ENCODE measurements around the gene IKBKG.
"Not testable (repeated sequence)": the region's sequence is repeated elsewhere in the genome, so short reads cannot be mapped to it uniquely, and the experiment has no call there.

IKBKG gene

GRCh38 chrX:154526901-154527675 lies 20.3 kb upstream of the IKBKG start:
- peak; percentile 60 for DNase-seq (ENCODE audit: low spot score)

GRCh38 chrX:154529206-154529612 lies 18.2 kb upstream of the IKBKG start:
- no peak for DNase-seq (ENCODE audit: low spot score)

GRCh38 chrX:154530286-154530685 lies 17.1 kb upstream of the IKBKG start:
- no peak for DNase-seq (ENCODE audit: low spot score)

DNA sequence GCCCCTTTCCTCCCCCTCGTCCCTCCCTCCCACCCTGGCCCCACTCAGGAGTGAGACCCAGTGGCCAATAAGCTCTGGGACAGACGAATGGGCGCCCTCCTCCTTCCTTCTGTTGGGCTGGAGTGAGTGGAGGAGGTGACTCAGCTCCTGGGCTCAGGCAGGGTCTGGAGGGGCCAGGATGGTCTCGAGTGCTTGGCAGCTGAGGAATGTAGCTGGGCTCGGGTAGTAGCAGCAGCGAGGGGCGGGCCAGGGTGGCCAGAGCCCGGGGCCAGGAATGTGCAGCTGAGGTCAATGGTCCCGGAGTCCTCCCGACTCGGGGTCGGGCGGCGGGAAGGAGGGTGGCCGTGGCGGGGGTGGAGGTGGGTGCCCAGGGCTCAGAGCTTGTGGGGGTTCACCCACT lies 15.8 kb upstream of the IKBKG start:
- no peak for DNase-seq (ENCODE audit: low spot score)

GRCh38 chrX:154532690-154533089 lies 14.7 kb upstream of the IKBKG start:
- DNase-seq (ENCODE audit: low spot score): no peak

- peak; percentile 67 for DNase-seq (ENCODE audit: low spot score)
Observed at GRCh38 chrX:154534526-154535322, 12.7 kb upstream of the IKBKG start.

GRCh38 chrX:154535892-154536291 lies 11.5 kb upstream of the IKBKG start:
- DNase-seq (ENCODE audit: low spot score): no peak

DNA sequence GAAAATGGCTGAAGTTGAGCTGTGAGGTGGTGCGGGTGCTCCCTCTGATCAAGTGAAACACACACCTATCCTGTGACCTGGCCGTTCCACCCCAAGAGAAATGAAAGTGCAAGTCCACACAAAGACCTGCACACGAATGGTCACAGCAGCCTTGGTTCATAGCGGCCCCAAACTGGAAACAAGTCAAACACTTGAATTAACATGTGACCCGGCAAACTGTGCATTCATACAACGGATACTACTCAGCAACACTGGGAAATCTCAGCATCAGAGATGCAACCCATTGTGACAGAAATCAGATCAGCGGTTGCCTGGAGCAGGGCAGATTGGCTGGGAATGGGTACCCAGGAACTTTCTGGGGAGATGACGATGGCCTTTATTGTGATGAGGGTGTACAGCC lies 8.3 kb upstream of the IKBKG start:
- no peak for DNase-seq (ENCODE audit: low spot score)

DNA sequence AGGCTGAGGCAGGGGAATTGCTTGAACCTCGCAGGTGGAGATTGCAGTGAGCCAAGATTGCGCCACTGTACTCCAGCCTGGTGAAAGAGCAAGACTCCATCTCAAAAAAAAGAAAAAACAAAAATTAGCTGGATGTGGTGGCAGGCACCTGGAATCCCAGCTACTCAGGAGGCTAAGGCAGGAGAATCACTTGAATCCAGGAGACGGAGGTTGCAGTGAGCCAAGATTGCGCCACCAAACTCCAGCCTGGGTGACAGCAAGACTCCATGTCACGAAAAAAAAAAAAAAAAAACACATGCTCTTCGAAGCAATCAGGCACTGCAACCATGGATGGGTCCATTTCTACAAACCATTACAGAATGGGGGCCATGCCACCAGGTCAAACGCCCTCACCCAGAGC lies 7.1 kb upstream of the IKBKG start:
- DNase-seq (ENCODE audit: low spot score): not testable (repeated sequence)

GRCh38 chrX:154540897-154541535 lies 6.4 kb upstream of the IKBKG start:
- no peak for DNase-seq (ENCODE audit: low spot score)

GRCh38 chrX:154541589-154541895 lies 5.9 kb upstream of the IKBKG start:
- no peak for DNase-seq (ENCODE audit: low spot score)

- DNase-seq (ENCODE audit: low spot score): peak; percentile 52
Observed at GRCh38 chrX:154541896-154542722, 5.3 kb upstream of the IKBKG start.

DNA sequence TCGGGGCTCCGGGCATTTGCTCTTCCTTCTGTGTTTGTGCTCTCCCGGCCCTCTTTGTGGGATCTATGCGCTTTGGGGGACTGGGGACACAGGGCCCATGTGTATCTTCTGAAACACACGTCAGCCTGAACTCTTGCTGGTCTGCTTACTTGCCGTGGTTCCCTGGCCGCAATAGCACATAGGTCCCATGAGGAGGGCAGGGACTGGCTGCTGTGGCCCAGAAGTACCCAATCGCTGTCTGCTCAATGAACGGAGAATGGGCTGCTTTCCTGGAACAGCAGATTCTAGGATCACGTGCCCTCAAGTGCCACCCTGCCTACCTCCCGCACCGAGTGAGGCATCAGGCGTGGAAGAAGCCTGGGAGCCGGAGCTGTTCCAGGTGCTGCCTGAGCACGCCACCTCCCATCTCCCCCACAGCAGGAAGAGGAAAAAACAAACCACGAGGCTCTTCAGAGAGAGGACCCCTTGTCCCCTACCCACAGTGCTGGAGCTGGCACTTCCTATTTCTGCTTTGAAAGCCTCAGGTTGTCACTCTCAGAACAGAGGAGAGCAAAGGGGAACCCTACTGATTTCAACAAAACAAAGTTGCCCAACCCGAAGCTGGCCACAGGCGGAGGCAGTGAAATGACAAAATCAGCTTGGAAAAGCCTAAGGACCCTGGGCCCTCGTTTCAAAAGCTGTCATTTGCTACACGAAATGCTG lies 4.5 kb upstream of the IKBKG start:
- no peak for DNase-seq (ENCODE audit: low spot score)

DNA sequence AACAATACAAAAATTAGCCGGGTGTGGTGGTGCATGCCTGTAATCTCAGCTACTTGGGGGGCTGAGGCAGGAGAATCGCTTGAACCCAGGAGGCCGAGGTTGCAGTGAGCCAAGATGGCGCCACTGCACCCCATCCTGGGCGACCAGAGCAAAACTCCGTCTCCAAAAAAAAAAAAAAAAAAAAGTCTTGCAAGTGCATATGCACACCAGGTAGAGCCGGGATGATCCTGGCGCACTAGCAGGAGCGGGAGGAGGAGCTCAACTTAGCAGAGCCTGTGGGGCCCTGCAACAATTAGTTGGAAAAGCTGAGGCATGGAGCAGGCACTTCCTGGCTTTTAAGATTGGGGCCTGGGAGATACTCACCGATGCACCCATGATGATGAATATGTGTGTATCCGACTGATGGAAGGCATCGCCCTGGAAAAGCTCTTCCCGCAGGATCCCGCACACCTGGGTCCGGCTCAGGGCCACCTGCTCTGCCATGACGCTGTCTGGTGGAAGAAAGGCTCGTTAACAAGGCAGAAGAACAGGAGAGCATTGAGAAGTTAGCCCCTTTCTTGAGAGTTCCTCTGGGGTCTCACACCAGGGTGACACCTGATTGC lies 1.6 kb upstream of the IKBKG start:
- DNase-seq (ENCODE audit: low spot score): no peak

GRCh38 chrX:154546354-154547244 lies 821 bp upstream of the IKBKG start, which contains the start of gene G6PD:
TSS of gene G6PD (minus strand) at chrX:154546846. CDS start at chrX:154546155, 691 bp downstream.
- DNase-seq (ENCODE audit: low spot score): peak; percentile 62

DNA sequence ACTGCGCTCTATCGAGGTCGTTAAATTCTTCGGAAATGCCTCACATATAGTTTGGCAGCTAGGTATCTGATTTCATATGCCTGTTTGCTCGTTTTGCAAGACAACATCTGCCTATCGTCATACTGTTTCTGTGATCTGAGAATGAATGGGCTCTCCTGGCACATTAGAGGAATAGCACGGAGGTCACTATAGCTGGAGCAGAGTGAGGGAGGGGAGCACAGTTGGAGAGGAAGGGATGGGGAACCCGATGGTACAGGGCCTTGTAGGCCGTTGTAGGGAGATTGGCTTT lies 552 bp downstream of the IKBKG start:
- no peak for DNase-seq (ENCODE audit: low spot score)

DNA sequence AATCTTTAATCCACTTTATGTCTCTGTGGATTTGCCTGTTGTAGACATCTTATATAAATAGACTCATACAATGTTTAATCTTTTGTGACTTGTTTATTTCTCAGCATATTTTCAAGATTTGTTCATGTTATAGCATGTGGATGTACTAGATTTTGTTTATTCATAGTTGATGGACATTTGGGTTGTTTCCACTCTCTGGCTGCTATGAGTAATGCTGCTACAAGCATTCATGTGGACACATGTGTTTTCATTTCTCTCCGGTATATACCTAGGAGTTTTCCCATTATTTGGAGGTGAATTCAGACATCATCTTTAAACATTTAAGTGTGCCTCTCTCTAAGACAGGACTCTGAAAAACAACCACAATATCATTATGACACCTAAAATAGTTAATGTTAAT lies 2.3 kb downstream of the IKBKG start:
- no peak for DNase-seq (ENCODE audit: low spot score)

DNA sequence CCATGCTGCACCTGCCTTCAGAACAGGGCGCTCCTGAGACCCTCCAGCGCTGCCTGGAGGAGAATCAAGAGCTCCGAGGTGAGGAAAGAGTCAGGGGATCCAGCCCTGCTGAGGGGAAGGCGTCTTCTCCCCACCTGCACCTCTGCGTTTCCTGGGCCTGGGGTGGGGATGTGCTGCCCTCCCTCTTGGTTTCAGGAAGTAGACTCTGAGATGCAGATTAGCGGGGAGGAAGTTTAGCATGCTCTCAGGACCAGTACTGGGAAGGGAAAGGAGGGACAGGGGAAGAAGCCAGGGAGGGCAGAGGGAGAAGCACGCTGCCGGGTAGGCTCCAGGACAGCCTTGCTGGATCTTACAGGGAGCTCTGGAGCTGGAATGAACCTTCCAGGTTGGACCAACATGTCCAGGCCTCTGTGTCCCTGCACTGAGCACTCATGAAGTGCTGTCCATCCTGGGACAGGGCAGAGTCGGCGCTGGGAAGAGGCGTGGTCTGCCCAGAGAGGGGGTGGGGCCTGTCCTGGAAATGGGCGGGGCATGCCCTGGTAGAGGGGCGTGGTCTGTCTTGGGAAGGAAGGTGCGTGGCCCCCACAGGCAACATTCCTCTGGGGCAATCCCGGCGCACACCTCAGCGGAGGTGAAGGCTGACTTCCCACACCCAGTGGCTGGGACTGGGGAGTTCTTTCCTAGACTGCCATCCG lies 4.8 kb downstream of the IKBKG start:
- DNase-seq (ENCODE audit: low spot score): not testable (repeated sequence)

- DNase-seq (ENCODE audit: low spot score): not testable (repeated sequence)
Observed at GRCh38 chrX:154558060-154558690, 10.8 kb downstream of the IKBKG start.
